HepG2 (cell line): ENCODE data around the gene ITIH3. TPM values are rescaled to one million over a fixed set of nuclear protein-coding genes. Genes with fewer than 3 reads are reported as not detected.

Experiments used
- ATAC-seq: fragments of 200-7000 bp; cut with Tn5 transposase; 3 replicates; pipeline ENCODE4 v1.9.1; 2020; ENCODE audit warnings: mild to moderate bottlenecking, moderate library complexity
- BruUV-seq: library from RNA; stranded (reverse); fragments of 400-500 nt; replicated peaks from 2 replicates; lab custom pipeline; 2021; lab: Mats Ljungman, UMichigan
- CTCF ChIA-PET: fragments of 300-600 bp; formaldehyde crosslinking; extraction: SDS; loops from one replicate; lab custom pipeline; 2021; ENCODE audit warnings: low total read pairs, inconsistent platforms, low intra/inter-chr PET ratio; lab: Yijun Ruan, JAX
- POLR2A ChIA-PET: fragments of 350-600 bp; sonication (Branson Sonifier 250); formaldehyde crosslinking; loops from one replicate; lab custom pipeline; 2020; ENCODE audit warnings: antibody characterized with exemption, inconsistent platforms; lab: Yijun Ruan, JAX
- DNase-seq: peaks from one replicate; pipeline ENCODE4 v3.0.0-alpha.2; 2015; ENCODE audit warnings: low spot score
- FAIRE-seq: peaks from 3 replicates; lab custom pipeline; 2011; peaks lifted over from hg19 to GRCh38; lab: Jason Lieb, UNC
- H2AFZ ChIP-seq: one replicate; pipeline ENCODE4 v1.6.1; 2011; ENCODE audit warnings: low read length, inconsistent platforms
- H3K27ac ChIP-seq: fragments of 300-600 bp; 3 replicates; pipeline ENCODE4 v1.8.0; 2011; ENCODE audit warnings: mixed run types, mild to moderate bottlenecking, mixed read lengths, low read length, inconsistent platforms; ENCODE audit not compliant: insufficient read depth; ENCODE audit errors: extremely low read length
- H3K27me3 ChIP-seq, 2 experiments: fragments of 200-600 bp in 1 of 2; 2 replicates in 1 of 2; 3 replicates in 1 of 2; pipeline versions ENCODE4 v1.6.0 to v1.8.0; 2011; ENCODE audit warnings: low read length in 2 of 2, mild to moderate bottlenecking in 2 of 2, moderate library complexity in 2 of 2, inconsistent platforms in 1 of 2; ENCODE audit not compliant: insufficient read depth in 2 of 2, control insufficient read depth in 1 of 2
- H3K36me3 ChIP-seq, 2 experiments: fragments of 200-600 bp in 1 of 2; replicated peaks in 1 of 2; 2 replicates in 1 of 2; 3 replicates in 1 of 2; pipeline versions ENCODE4 v1.5.1 to v1.8.0; 2011; ENCODE audit warnings: low read length in 2 of 2, inconsistent platforms in 1 of 2; ENCODE audit not compliant: insufficient read depth in 2 of 2, control insufficient read depth in 1 of 2
- H3K4me1 ChIP-seq: 2 replicates; pipeline ENCODE4 v1.5.1; 2012; ENCODE audit warnings: low read length, inconsistent platforms; ENCODE audit not compliant: insufficient read depth
- H3K4me2 ChIP-seq: 2 replicates; pipeline ENCODE4 v1.6.0; 2011; ENCODE audit warnings: low read depth, low read length, inconsistent platforms
- H3K4me3 ChIP-seq, 3 experiments: fragments of 200-600 bp in 1 of 3; sonication (generic), shearing (Covaris generic) in 1 of 3; replicated peaks in 1 of 3; 2 replicates each; pipeline ENCODE4 v1.5.1; 2011 to 2016; ENCODE audit warnings: low read length in 3 of 3, inconsistent platforms in 2 of 3, low read depth in 2 of 3, mild to moderate bottlenecking in 2 of 3, control low read depth in 1 of 3, mixed read lengths in 1 of 3; ENCODE audit not compliant: insufficient read depth in 1 of 3
- H3K79me2 ChIP-seq: one replicate; pipeline ENCODE4 v1.6.1; 2011; ENCODE audit warnings: low read length, inconsistent platforms; ENCODE audit not compliant: insufficient read depth
- H3K9ac ChIP-seq: 2 replicates; pipeline ENCODE4 v1.6.0; 2011; ENCODE audit warnings: mild to moderate bottlenecking, low read depth, low read length, inconsistent platforms; ENCODE audit not compliant: insufficient read depth
- H3K9me3 ChIP-seq: 2 replicates; pipeline ENCODE4 v1.5.1; 2012; ENCODE audit warnings: mild to moderate bottlenecking, low read length
- H4K20me1 ChIP-seq: 2 replicates; pipeline ENCODE4 v1.6.0; 2011; ENCODE audit warnings: inconsistent platforms, mild to moderate bottlenecking, low read length, moderate library complexity; ENCODE audit not compliant: insufficient read depth
- CC2D1A ChIP-seq: sonication (generic); formaldehyde crosslinking; IDR thresholded peaks from 2 replicates; pipeline ENCODE4 v1.8.1; 2023; ENCODE audit warnings: mild to moderate bottlenecking, missing genetic modification reagents
- CREM ChIP-seq, 2 experiments: sonication (generic) in 1 of 2; formaldehyde crosslinking in 1 of 2; IDR thresholded peaks; 2 replicates each; pipeline versions ENCODE4 v1.4.0 to v1.6.1; 2016 to 2020; ENCODE audit warnings: antibody characterized with exemption in 1 of 2, mild to moderate bottlenecking in 1 of 2, missing genetic modification reagents in 1 of 2
- DBP ChIP-seq: sonication (generic); formaldehyde crosslinking; IDR thresholded peaks from 2 replicates; pipeline ENCODE4 v1.4.0; 2020; ENCODE audit warnings: missing genetic modification reagents; ENCODE audit errors: not compliant biosample characterization
- ELF1 ChIP-seq: sonication (generic); formaldehyde crosslinking; IDR thresholded peaks from 2 replicates; pipeline ENCODE4 v1.4.0; 2020; ENCODE audit warnings: missing genetic modification reagents
- GFI1 ChIP-seq: sonication (generic); formaldehyde crosslinking; IDR thresholded peaks from 2 replicates; pipeline ENCODE4 v1.5.0; 2020; ENCODE audit warnings: missing genetic modification reagents, mild to moderate bottlenecking, borderline replicate concordance
- MATR3 ChIP-seq: sonication (generic); formaldehyde crosslinking; IDR thresholded peaks from 2 replicates; pipeline ENCODE4 v1.4.0; 2020; ENCODE audit warnings: missing genetic modification reagents
- MYC ChIP-seq: sonication (generic); formaldehyde crosslinking; IDR thresholded peaks from 2 replicates; pipeline ENCODE4 v1.9.0; 2021; ENCODE audit warnings: missing genetic modification reagents, borderline replicate concordance
- NR2F6 ChIP-seq, 2 experiments: IDR thresholded peaks; 2 replicates each; pipeline ENCODE4 v1.6.1; 2016; ENCODE audit warnings: antibody characterized with exemption in 1 of 2, mild to moderate bottlenecking in 1 of 2
- RBFOX2 ChIP-seq: fragments of 200-400 bp; formaldehyde crosslinking; IDR thresholded peaks from 2 replicates; pipeline ENCODE4 v1.6.1; 2017; ENCODE audit warnings: low read depth, mild to moderate bottlenecking, low read length
- SRSF9 ChIP-seq: fragments of 200-400 bp; formaldehyde crosslinking; IDR thresholded peaks from 2 replicates; pipeline ENCODE4 v1.6.1; 2018; ENCODE audit warnings: borderline replicate concordance, mild to moderate bottlenecking, low read depth, low read length; ENCODE audit not compliant: insufficient read depth, poor library complexity, severe bottlenecking
- STAT6 ChIP-seq: sonication (generic); formaldehyde crosslinking; IDR thresholded peaks from 2 replicates; pipeline ENCODE4 v1.4.0; 2020; ENCODE audit warnings: missing genetic modification reagents, mild to moderate bottlenecking, borderline replicate concordance
- ZBTB43 ChIP-seq: sonication (generic); formaldehyde crosslinking; conservative IDR thresholded peaks from 2 replicates; pipeline ENCODE4 v1.4.0; 2020; ENCODE audit warnings: missing genetic modification reagents
- ZNF235 ChIP-seq: sonication (generic); formaldehyde crosslinking; IDR thresholded peaks from 2 replicates; pipeline ENCODE4 v1.8.1; 2023; ENCODE audit warnings: mild to moderate bottlenecking, missing genetic modification reagents, borderline replicate concordance
- ZNF761 ChIP-seq: sonication (generic); formaldehyde crosslinking; conservative IDR thresholded peaks from 2 replicates; pipeline ENCODE4 v1.4.0; 2020; ENCODE audit warnings: mild to moderate bottlenecking, missing genetic modification reagents
- WGBS: methylation state at CpG from one replicate; pipeline ENCODE4 v1.1.6; 2017; ENCODE audit warnings: low lambda C conversion rate; 5-methylcytosine and 5-hydroxymethylcytosine counted together
- in situ Hi-C: cut with HindIII; loops from 2 replicates; pipeline ENCODE4 v1.10.0; 2017; ENCODE audit warnings: low pct_unique_long_range_greater_than_20kb; ENCODE audit not compliant: extremely low pct_ligation_motif_present
- intact Hi-C: fragments of 100-400 bp; cut with micrococcal nuclease; formaldehyde crosslinking; loops from one replicate; pipeline ENCODE4 v1.10.0; 2022; ENCODE audit not compliant: unreplicated experiment
- polyA plus RNA-seq, 8 experiments: library from polyadenylated mRNA; depleted of rRNA in 3 of 8; stranded (reverse) in 7 of 8; unstranded in 1 of 8; fragments of >200 nt; fragmentation: Illumina TruSeq in 4 of 8; extraction: Trizol in 4 of 8; gene quantifications; 2 replicates each; pipeline versions ENCODE4 v1.2.1 to v1.2.3, GENCODE V29; 2011 to 2016; ENCODE audit warnings: low read depth in 4 of 8, missing spikeins in 1 of 8, mixed read lengths in 1 of 8; ENCODE audit not compliant: insufficient read depth in 1 of 8
- total RNA-seq, 5 experiments: library from RNA; depleted of rRNA; stranded (reverse); fragments of >200 nt; fragmentation: Illumina TruSeq; extraction: Trizol; gene quantifications; 2 replicates each; pipeline ENCODE4 v1.2.3, GENCODE V29; 2016; ENCODE audit warnings: low read depth in 1 of 5

Gene ITIH3
- total and polyA plus RNA-seq, 2 of the 13 experiments (the other 11 are each of a cell fraction or from before 2014, with no cell fraction given), result 105 to 632 TPM

- BruUV-seq, result no TSS peak
- in situ Hi-C loops (no loop called here), intact Hi-C loops (no loop called here)
- Histone ChIP-seq H3K4me1 (peaks cover 22% of the 10 kb centered on the region), H2AFZ (no peak overlapping the region), H3K4me3 (no peak overlapping the region), H3K9me3 (no peaks in the 10 kb centered on the region), H3K27me3 (no peaks in the 10 kb centered on the region), H3K9ac (no peak overlapping the region), H3K36me3 (no peaks in the 10 kb centered on the region), H3K27ac (no peak overlapping the region), H3K4me2 (no peak overlapping the region)
- FAIRE-seq (no peak), DNase-seq (no peak), ATAC-seq (no peak)
- CTCF ChIA-PET, result no interaction called here
- POLR2A ChIA-PET, result no interaction called here
- 92% methylated on average over 4 of the region's 4 CpGs for WGBS
- TF ChIP-seq CC2D1A (CRISPR knock-in tag) (no peak), SRSF9 (no peak), RBFOX2 (no peak), STAT6 (CRISPR knock-in tag) (no peak), ZNF235 (CRISPR knock-in tag) (no peak), NR2F6 (IDR thresholded peaks at IDR 0.05) (no peak), NR2F6 (CRISPR knock-in tag; IDR thresholded peaks at IDR 0.05) (no peak), ZNF761 (CRISPR knock-in tag) (no peak), ELF1 (CRISPR knock-in tag) (no peak), MATR3 (no peak), ZBTB43 (CRISPR knock-in tag) (no peak), CREM (IDR thresholded peaks at IDR 0.05) (no peak), CREM (CRISPR knock-in tag; IDR thresholded peaks at IDR 0.05) (no peak), GFI1 (CRISPR knock-in tag) (no peak), DBP (CRISPR knock-in tag) (no peak), MYC (no peak)
- TF ChIP-seq, all 625 proteins: peak for 0
- Histone ChIP-seq H4K20me1 (no peaks in the 10 kb centered on the region), H3K79me2 (no peaks in the 10 kb centered on the region)
These were observed 42.4 kb downstream of the ITIH3 start for GRCh38 chr3:52836986-52837385.
